ENCODE data around the gene NIP7. TPM values are rescaled to one million over a fixed set of nuclear protein-coding genes. Genes with fewer than 3 reads are reported as not detected.

The NIP7 gene
- total RNA-seq, 2 experiments from 2014 or later = 39.1 to 41.3 TPM

- Mint-ChIP-seq H3K27me3 (no peaks in the 10 kb centered on the region), H3K4me1 (peaks cover 48% of the 10 kb centered on the region), H3K27ac (peak overlapping the region; percentile 56), H3K4me3 (peak overlapping the region; percentile 83), H3K36me3 (ENCODE audit: low read depth) (peaks cover 64% of the 10 kb centered on the region), H3K9me3 (ENCODE audit: low read depth) (no peaks in the 10 kb centered on the region)
- POLR2A ChIA-PET = interaction anchor here (0.6 to 1.1 kb wide), 4 partner anchors 9 to 1060 kb away, joined by 3 to 5 read pairs (median 4); no protein-coding TSS in a partner anchor
- intact Hi-C loops (cut with DNase I, micrococcal nuclease) = no loop called here
- no peak for DNase-seq
- CTCF ChIA-PET = interaction anchor here (0.5 to 2.9 kb wide), 5 partner anchors 8 to 928 kb away, joined by 3 to 21 read pairs (median 4); partner anchors contain the start of gene NIP7
- ATAC-seq = no peak
Observed at GRCh38 chr16:69327585-69328310, 11.8 kb upstream of the NIP7 start.

GRCh38 chr16:69328854-69329316, 10.7 kb upstream of the NIP7 start:
- no peaks in the 10 kb centered on the region for H3K27me3 Mint-ChIP-seq
- intact Hi-C loops (cut with DNase I, micrococcal nuclease) = no loop called here
- peak; percentile 40 for DNase-seq
- peaks cover 50% of the 10 kb centered on the region for H3K4me1 Mint-ChIP-seq
- POLR2A ChIA-PET = interaction anchor here (0.7 to 1.1 kb wide), 4 partner anchors 10 to 196 kb away, joined by 3 to 4 read pairs (median 3); partner anchors contain the start of genes CHTF8, COG8, NIP7 and UTP4
- H3K4me3 Mint-ChIP-seq = peak overlapping the region; percentile 83
- CTCF ChIA-PET = interaction anchor here (0.6 to 2.9 kb wide), 7 partner anchors 7 to 179 kb away, joined by 3 to 21 read pairs (median 4); partner anchors contain the start of genes COG8 and NIP7
- ATAC-seq = no peak
- peak overlapping the region; percentile 79 for H3K27ac Mint-ChIP-seq
- no peaks in the 10 kb centered on the region for H3K9me3 Mint-ChIP-seq (ENCODE audit: low read depth)
- peaks cover 62% of the 10 kb centered on the region for H3K36me3 Mint-ChIP-seq (ENCODE audit: low read depth)

- CTCF ChIA-PET = interaction anchor here (0.9 to 2.9 kb wide), 7 partner anchors 9 to 179 kb away, joined by 3 to 21 read pairs (median 4); partner anchors contain the start of genes COG8 and NIP7
- H3K36me3 Mint-ChIP-seq (ENCODE audit: low read depth) = peaks cover 65% of the 10 kb centered on the region
Observed at GRCh38 chr16:69329369-69330285, 9.9 kb upstream of the NIP7 start.

GRCh38 chr16:69330286-69331109, 9.1 kb upstream of the NIP7 start, which contains the start of gene PDF:
TSS of gene PDF (minus strand) at chr16:69330588. CDS start at chr16:69330570, 18 bp downstream.
- H3K27me3 Mint-ChIP-seq = no peaks in the 10 kb centered on the region
- ATAC-seq (peak; percentile 94), DNase-seq (peak; percentile 90)
- peaks cover 45% of the 10 kb centered on the region for H3K4me1 Mint-ChIP-seq
- intact Hi-C loops (cut with DNase I, micrococcal nuclease) = loop anchor here (1.0 to 10.0 kb wide), 9 partner anchors 9 to 1766 kb away; partner anchors contain the start of genes COG8 (in 2 of the 2), NFAT5 (in 2 of the 2), NIP7 (in 2 of the 2) and VPS4A (in 2 of the 2)
- POLR2A ChIA-PET = interaction anchor here (2.4 kb wide), 1 partner anchor 10 kb away, joined by 10 read pairs; no protein-coding TSS in a partner anchor
- no peaks in the 10 kb centered on the region for H3K9me3 Mint-ChIP-seq (ENCODE audit: low read depth)
- peak within 1 kb of the TSS; percentile 84 for H3K27ac Mint-ChIP-seq
- CTCF ChIA-PET = interaction anchor here (0.9 to 2.9 kb wide), 6 partner anchors 8 to 42 kb away, joined by 3 to 21 read pairs (median 4); partner anchors contain the start of genes COG8 and NIP7
- peak within 1 kb of the TSS; percentile 83 for H3K4me3 Mint-ChIP-seq
- H3K36me3 Mint-ChIP-seq (ENCODE audit: low read depth) = peaks cover 69% of the 10 kb centered on the region

More at GRCh38 chr16:69329369-69330285, 9.9 kb upstream of the NIP7 start:
- Mint-ChIP-seq H3K9me3 (ENCODE audit: low read depth) (no peaks in the 10 kb centered on the region), H3K4me1 (peaks cover 48% of the 10 kb centered on the region), H3K27ac (peak overlapping the region; percentile 79), H3K27me3 (no peaks in the 10 kb centered on the region), H3K4me3 (peak overlapping the region; percentile 83)
- POLR2A ChIA-PET = interaction anchor here (0.8 to 2.4 kb wide), 3 partner anchors 11 to 196 kb away, joined by 3 to 10 read pairs (median 3); partner anchors contain the start of genes CHTF8 and UTP4
- DNase-seq (peak; percentile 10), ATAC-seq (peak; percentile 56)
- intact Hi-C loops (cut with DNase I, micrococcal nuclease) = loop anchor here (1.0 to 10.0 kb wide), 9 partner anchors 10 to 1765 kb away; partner anchors contain the start of genes COG8 (in 2 of the 2), NFAT5 (in 2 of the 2), NIP7 (in 2 of the 2) and VPS4A (in 2 of the 2)

- ATAC-seq (no peak), DNase-seq (no peak)
- no peak overlapping the region for H3K27ac Mint-ChIP-seq
- POLR2A ChIA-PET = no interaction called here
- intact Hi-C loops (cut with DNase I, micrococcal nuclease) = loop anchor here (10.0 kb wide), 2 partner anchors 230 to 1770 kb away; partner anchors contain the start of genes CTCF (in 1 of the 2) and NFAT5 (in 1 of the 2)
- H3K9me3 Mint-ChIP-seq (ENCODE audit: low read depth) = no peaks in the 10 kb centered on the region
- no peak overlapping the region for H3K4me3 Mint-ChIP-seq
- peaks cover 54% of the 10 kb centered on the region for H3K36me3 Mint-ChIP-seq (ENCODE audit: low read depth)
- H3K27me3 Mint-ChIP-seq = no peaks in the 10 kb centered on the region
- H3K4me1 Mint-ChIP-seq = peaks cover 28% of the 10 kb centered on the region
- CTCF ChIA-PET = no interaction called here
Observed at GRCh38 chr16:69334696-69335095, 4.9 kb upstream of the NIP7 start.

- no peaks in the 10 kb centered on the region for H3K27me3 Mint-ChIP-seq
- no peaks in the 10 kb centered on the region for H3K9me3 Mint-ChIP-seq (ENCODE audit: low read depth)
- ChIA-PET CTCF (interaction anchor here (0.6 to 2.5 kb wide), 7 partner anchors 9 to 209 kb away, joined by 3 to 18 read pairs (median 3); partner anchors contain the start of gene PDF), POLR2A (interaction anchor here (0.5 to 1.2 kb wide), 3 partner anchors 10 to 921 kb away, joined by 3 to 4 read pairs (median 4); no protein-coding TSS in a partner anchor)
- peak overlapping the region; percentile 96 for H3K4me3 Mint-ChIP-seq
- DNase-seq (peak; percentile 22), ATAC-seq (no peak)
- peak overlapping the region; percentile 98 for H3K27ac Mint-ChIP-seq
- peaks cover 37% of the 10 kb centered on the region for H3K4me1 Mint-ChIP-seq
- intact Hi-C loops (cut with DNase I, micrococcal nuclease) = loop anchor here (1.0 to 10.0 kb wide), 10 partner anchors 8 to 1774 kb away; partner anchors contain the start of genes PDF (in 2 of the 2), CHTF8 (in 1 of the 2), CTCF (in 1 of the 2) and CYB5B (in 1 of the 2)
- H3K36me3 Mint-ChIP-seq (ENCODE audit: low read depth) = peaks cover 63% of the 10 kb centered on the region
Observed at GRCh38 chr16:69338557-69339288, 849 bp upstream of the NIP7 start.

GRCh38 chr16:69340095-69340644, 598 bp downstream of the NIP7 start:
- intact Hi-C loops (cut with DNase I, micrococcal nuclease) = no loop called here
- H3K4me1 Mint-ChIP-seq = peaks cover 39% of the 10 kb centered on the region
- ChIA-PET POLR2A (interaction anchor here (0.7 to 1.3 kb wide), 4 partner anchors 9 to 104 kb away, joined by 3 to 10 read pairs (median 4); partner anchors contain the start of gene PDF), CTCF (interaction anchor here (0.6 to 2.5 kb wide), 8 partner anchors 9 to 85 kb away, joined by 3 to 8 read pairs (median 3); partner anchors contain the start of gene PDF)
- peak overlapping the region; percentile 96 for H3K4me3 Mint-ChIP-seq
- H3K9me3 Mint-ChIP-seq (ENCODE audit: low read depth) = no peaks in the 10 kb centered on the region
- peak; percentile 55 for DNase-seq
- peak; percentile 2 for ATAC-seq
- H3K27me3 Mint-ChIP-seq = no peaks in the 10 kb centered on the region
- peak overlapping the region; percentile 98 for H3K27ac Mint-ChIP-seq
- H3K36me3 Mint-ChIP-seq (ENCODE audit: low read depth) = peaks cover 58% of the 10 kb centered on the region

- ChIA-PET POLR2A (interaction anchor here (0.7 kb wide), 2 partner anchors 60 to 207 kb away, joined by 3 read pairs; no protein-coding TSS in a partner anchor), CTCF (no interaction called here)
- ATAC-seq = no peak
- Mint-ChIP-seq H3K4me1 (peaks cover 27% of the 10 kb centered on the region), H3K27ac (no peak overlapping the region), H3K27me3 (no peaks in the 10 kb centered on the region), H3K9me3 (ENCODE audit: low read depth) (no peaks in the 10 kb centered on the region), H3K36me3 (ENCODE audit: low read depth) (peaks cover 58% of the 10 kb centered on the region), H3K4me3 (no peak overlapping the region)
- no peak for DNase-seq
- intact Hi-C loops (cut with DNase I, micrococcal nuclease) = no loop called here
Observed at GRCh38 chr16:69344171-69344570, 4.6 kb downstream of the NIP7 start.

GRCh38 chr16:69345923-69346322, 6.4 kb downstream of the NIP7 start:
- CTCF ChIA-PET = no interaction called here
- intact Hi-C loops (cut with DNase I, micrococcal nuclease) = no loop called here
- ATAC-seq = peak; percentile 14
- peaks cover 47% of the 10 kb centered on the region for H3K36me3 Mint-ChIP-seq (ENCODE audit: low read depth)
- POLR2A ChIA-PET = interaction anchor here (0.8 to 1.2 kb wide), 2 partner anchors 9 to 35 kb away, joined by 4 read pairs; no protein-coding TSS in a partner anchor
- H3K9me3 Mint-ChIP-seq (ENCODE audit: low read depth) = no peaks in the 10 kb centered on the region
- H3K27ac Mint-ChIP-seq = no peak overlapping the region
- no peaks in the 10 kb centered on the region for H3K27me3 Mint-ChIP-seq
- H3K4me3 Mint-ChIP-seq = no peak overlapping the region
- peaks cover 20% of the 10 kb centered on the region for H3K4me1 Mint-ChIP-seq
- no peak for DNase-seq

Data from activated CD4-positive, alpha-beta T cell treated with anti-CD3 and anti-CD28 coated beads for 36 hours (primary cell).